Coronary artery (tissue), 2 donors: ENCODE data around the gene PDE4C.

Experiments
- DNase-seq: peaks from one replicate; pipeline ENCODE4 v3.0.0-alpha.2; 2017; ENCODE audit warnings: low spot score
- H3K27ac ChIP-seq, 2 donors: fragments of 200-600 bp; sonication (generic); one replicate each; pipeline ENCODE4 v1.5.1; 2016 to 2019
- H3K4me3 ChIP-seq: fragments of 200-600 bp; sonication (generic); 2 replicates; pipeline ENCODE4 v1.5.1; 2016; ENCODE audit warnings: mild to moderate bottlenecking, moderate library complexity
- CTCF ChIP-seq: fragments of 200-600 bp; sonication (generic); IDR thresholded peaks from one replicate; pipeline ENCODE4 v1.5.1; 2019; ENCODE audit warnings: antibody characterized with exemption

Gene PDE4C

GRCh38 chr19:18192673-18193387 is 33.4 kb downstream of the PDE4C start, which contains the start of gene MPV17L2:
MPV17L2 (plus strand) TSS chr19:18193218; CDS start chr19:18193282, 64 bp downstream.
- peak; percentile 100 for DNase-seq
- H3K27ac ChIP-seq, result peak within 1 kb of the TSS; percentile 94
- TF ChIP-seq CTCF, result no peak
- H3K4me3 ChIP-seq, result peak within 1 kb of the TSS; percentile 91

GRCh38 chr19:18191640-18192062 is 34.6 kb downstream of the PDE4C start:
- no peak for DNase-seq
- Histone ChIP-seq H3K27ac (peak overlapping the region; percentile 89 to 94), H3K4me3 (peak overlapping the region; percentile 70)
- TF ChIP-seq CTCF, result no peak

- H3K27ac ChIP-seq, result no peak overlapping the region
- H3K4me3 ChIP-seq, result no peak overlapping the region
- TF ChIP-seq CTCF, result no peak
- DNase-seq, result no peak
These were observed 36.0 kb downstream of the PDE4C start for GRCh38 chr19:18190278-18190677.

- DNase-seq, result no peak
These were observed 40.7 kb downstream of the PDE4C start for GRCh38 chr19:18185538-18185937.

GRCh38 chr19:18183529-18183928 is 42.7 kb downstream of the PDE4C start:
- no peak for DNase-seq
- no peak overlapping the region for H3K4me3 ChIP-seq
- no peak for TF ChIP-seq CTCF
- no peak overlapping the region for H3K27ac ChIP-seq

More at GRCh38 chr19:18185538-18185937, 40.7 kb downstream of the PDE4C start:
- Histone ChIP-seq H3K4me3 (no peak overlapping the region), H3K27ac (no peak overlapping the region)
- TF ChIP-seq CTCF, result no peak

- H3K27ac ChIP-seq, result no peak overlapping the region
These were observed 46.3 kb downstream of the PDE4C start for GRCh38 chr19:18179957-18180356.

More at GRCh38 chr19:18179957-18180356, 46.3 kb downstream of the PDE4C start:
- TF ChIP-seq CTCF, result no peak
- DNase-seq, result no peak
- H3K4me3 ChIP-seq, result no peak overlapping the region
